HG03460 (cell line): ENCODE results near the gene ZNF853.
"Not testable (repeated sequence)": the region's sequence is repeated elsewhere in the genome, so short reads cannot be mapped to it uniquely, and the experiment has no call there.

Experiments used
- ATAC-seq: cut with Tn5 transposase; IDR thresholded peaks from one replicate; pipeline ENCODE4 v1.9.1; 2021; ENCODE audit not compliant: unreplicated experiment

ZNF853 gene

GRCh38 chr7:6651851-6652445 is 36.5 kb downstream of the ZNF853 start:
- no peak for ATAC-seq

DNA sequence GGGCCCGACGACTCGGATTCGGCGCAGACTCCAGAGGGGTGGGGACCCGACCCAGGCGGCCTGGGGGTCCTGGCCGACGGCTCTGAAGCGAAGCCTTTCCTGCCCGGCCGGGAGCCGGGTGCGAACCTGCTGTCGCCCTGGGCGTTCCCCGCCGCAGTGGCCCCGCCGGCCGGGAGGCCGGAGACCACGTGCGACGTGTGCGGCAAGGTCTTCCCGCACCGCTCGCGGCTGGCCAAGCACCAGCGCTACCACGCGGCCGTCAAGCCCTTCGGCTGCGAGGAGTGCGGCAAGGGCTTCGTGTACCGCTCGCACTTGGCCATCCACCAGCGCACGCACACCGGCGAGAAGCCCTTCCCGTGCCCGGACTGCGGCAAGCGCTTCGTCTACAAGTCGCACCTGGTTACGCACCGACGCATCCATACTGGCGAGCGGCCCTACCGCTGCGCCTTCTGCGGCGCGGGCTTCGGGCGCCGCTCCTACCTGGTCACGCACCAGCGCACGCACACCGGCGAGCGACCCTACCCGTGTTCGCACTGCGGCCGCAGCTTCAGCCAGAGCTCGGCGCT is 37.1 kb downstream of the ZNF853 start:
- no peak for ATAC-seq

GRCh38 chr7:6653071-6654003 is 37.9 kb downstream of the ZNF853 start:
- no peak for ATAC-seq

GRCh38 chr7:6654113-6654841 is 38.9 kb downstream of the ZNF853 start:
- ATAC-seq: no peak

DNA sequence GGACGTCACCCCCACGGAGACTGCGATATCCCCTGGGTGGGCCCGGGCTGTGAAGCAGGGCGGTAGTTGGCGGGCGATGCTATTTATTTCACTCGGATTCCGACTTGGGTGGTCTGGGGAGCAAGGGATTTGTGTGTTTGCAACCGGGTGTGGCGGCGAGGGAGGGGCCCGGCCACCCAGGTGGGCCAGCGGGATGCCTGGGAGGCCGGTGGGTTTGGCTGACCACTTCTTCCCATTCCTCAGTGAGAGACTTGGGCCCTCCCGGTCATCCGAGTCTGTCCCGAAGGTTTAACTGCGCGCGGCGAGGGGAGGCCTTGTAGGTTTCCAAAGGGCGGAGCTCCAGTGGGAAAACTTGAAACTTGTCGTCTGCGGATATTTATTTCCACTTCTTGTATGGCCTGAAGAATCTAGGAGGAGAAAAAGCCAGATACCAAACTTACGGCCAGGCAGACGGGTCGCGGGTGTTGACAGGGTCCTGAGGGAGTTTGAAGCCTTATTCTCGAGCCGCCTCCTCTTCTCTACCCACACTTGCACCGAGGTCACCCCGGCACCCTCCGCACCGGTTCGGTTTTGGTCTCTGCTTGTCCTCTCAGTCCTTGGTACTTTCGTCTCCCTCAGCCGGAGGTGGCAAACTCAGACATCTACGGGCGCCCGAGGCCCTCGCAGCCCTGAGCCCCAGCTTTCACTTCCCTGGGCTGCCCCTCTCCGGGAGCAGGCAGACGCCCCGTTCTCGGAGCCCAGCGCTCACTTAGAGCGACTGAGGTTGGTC is 39.6 kb downstream of the ZNF853 start:
- ATAC-seq: no peak

DNA sequence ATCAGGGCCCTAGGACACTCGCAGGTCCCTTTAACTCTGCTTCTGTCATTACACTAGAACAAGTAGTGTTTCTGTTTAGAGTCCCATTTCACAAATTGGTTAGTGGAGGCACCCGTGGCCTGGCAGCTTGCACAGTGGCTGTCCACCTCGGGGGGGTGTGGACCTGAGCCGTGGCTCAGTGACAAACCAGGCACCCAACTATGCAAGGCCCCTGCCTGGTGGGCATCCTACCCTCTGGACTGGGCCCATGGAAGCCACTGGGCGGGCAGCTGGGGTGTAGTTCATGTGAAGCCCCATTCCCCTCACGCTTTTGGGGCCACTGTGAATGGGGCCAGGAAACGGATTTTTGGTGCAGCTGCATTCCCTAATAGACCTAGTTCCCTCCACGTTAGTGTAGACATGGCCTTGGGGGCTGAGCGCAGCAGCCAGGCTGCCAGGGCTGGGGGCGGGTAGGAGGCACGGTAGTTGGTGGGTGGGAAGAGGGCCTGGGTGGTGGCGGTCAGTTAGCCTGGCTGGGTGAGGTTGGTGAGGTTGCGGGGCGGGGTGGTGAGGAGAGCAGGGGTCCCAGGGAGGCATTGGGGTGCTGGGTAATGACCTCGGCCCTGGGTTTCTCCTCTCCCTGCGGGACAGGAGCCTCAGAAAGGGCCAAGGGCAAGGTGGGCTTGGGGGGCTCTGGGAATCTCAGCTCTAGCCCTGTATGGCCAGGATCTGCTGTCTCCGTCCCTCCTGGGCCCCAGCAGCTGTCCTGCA is 40.4 kb downstream of the ZNF853 start:
- ATAC-seq: no peak

DNA sequence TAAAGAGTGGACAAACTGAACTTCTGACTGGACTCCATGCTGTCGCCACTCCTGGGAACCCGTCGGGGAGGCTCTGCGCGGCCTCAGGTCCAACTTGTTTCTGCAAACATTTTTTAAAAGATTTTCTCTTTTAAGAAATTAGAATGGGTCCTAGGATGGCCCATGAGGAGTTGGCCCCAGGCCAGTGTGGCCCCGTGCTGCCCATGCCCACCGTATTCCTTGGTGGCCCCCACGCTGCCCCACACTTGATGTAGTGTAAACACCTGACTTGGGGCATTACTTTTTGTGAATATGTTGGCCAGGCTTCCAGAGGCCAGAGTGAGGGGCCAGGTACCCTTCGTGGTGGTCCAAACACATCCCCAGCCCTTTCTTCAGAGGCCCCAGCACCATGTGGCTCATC is 41.0 kb downstream of the ZNF853 start:
- no peak for ATAC-seq

DNA sequence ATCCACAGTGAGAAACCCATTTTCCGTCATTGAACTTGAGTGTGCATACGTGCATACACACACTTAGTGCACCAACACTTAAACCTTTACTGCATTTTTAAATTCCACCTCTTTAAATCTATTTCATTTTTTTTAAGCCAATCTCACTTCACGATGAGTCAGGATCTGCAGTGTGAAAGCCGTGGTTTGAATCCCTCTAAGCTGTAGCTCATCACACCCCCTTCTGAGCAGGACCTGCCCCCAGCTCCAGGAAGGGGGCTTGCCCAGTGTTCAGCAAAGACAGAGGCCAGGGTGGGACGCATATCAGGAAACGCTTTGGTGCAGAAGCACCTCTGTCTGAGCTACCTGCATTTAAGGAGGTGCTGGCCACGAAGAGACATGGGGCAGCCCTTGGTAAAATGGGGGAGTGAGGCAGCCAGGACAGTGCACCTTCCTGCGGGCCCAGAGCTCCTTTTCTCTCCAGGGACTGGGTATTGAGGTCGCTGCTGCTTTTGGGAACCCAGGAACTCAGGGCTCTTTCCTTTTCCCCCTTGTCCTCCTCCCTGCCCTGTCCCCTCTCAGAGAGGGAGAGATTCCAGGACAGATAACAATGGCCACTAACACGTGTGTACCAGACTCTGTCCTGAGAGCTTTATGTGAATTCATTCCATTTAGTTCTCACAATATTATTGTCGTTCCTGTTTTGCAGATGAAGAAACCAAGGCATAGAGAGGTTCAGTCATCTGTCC is 43.4 kb downstream of the ZNF853 start:
- no peak for ATAC-seq

GRCh38 chr7:6670851-6671250 is 55.4 kb downstream of the ZNF853 start:
- ATAC-seq: not testable (repeated sequence)
